Ovary (tissue), 9 donors: ENCODE data around the gene UIMC1. TPM values are rescaled to one million over a fixed set of nuclear protein-coding genes. Genes with fewer than 3 reads are reported as not detected.
A peak's percentile ranks its signal among the peaks of the same experiment; 100 is the strongest.
"Not testable (repeated sequence)": the region's sequence is repeated elsewhere in the genome, so short reads cannot be mapped to it uniquely, and the experiment has no call there.

Experiments
- DNase-seq, 5 donors: peaks; one replicate each; pipeline ENCODE4 v3.0.0-alpha.2; 2019 to 2020
- H3K27ac ChIP-seq, 2 donors: fragments of 200-600 bp; one replicate each; pipeline versions ENCODE4 v1.5.1 to v1.8.0; 2019 to 2022
- H3K27me3 ChIP-seq: fragments of 200-600 bp; one replicate; pipeline ENCODE4 v1.8.0; 2022
- H3K36me3 ChIP-seq: fragments of 200-600 bp; sonication (generic); one replicate; pipeline ENCODE4 v1.5.1; 2019
- H3K4me1 ChIP-seq: one replicate; pipeline ENCODE4 v1.8.1; 2013; ENCODE audit warnings: mild to moderate bottlenecking, moderate library complexity; ENCODE audit not compliant: insufficient read depth
- H3K4me3 ChIP-seq: fragments of 200-600 bp; sonication (generic); one replicate; pipeline ENCODE4 v1.5.1; 2017
- H3K9me3 ChIP-seq, 2 donors: fragments of 200-600 bp in 1 of 2; sonication (generic) in 1 of 2; one replicate each; pipeline versions ENCODE4 v1.5.1 to v1.8.1; 2013 to 2019; ENCODE audit warnings: mild to moderate bottlenecking in 1 of 2, moderate library complexity in 1 of 2
- CTCF ChIP-seq, 3 donors: fragments of 450-650 bp in 2 of 3; fragments of 200-600 bp in 1 of 3; IDR thresholded peaks; one replicate each; pipeline versions ENCODE4 v1.5.1 to v1.8.0; 2016 to 2022; ENCODE audit warnings: antibody characterized with exemption in 3 of 3, mild to moderate bottlenecking in 1 of 3
- EP300 ChIP-seq: sonication (generic); formaldehyde crosslinking; IDR thresholded peaks from one replicate; pipeline ENCODE4 v1.6.1; 2017; ENCODE audit warnings: antibody characterized with exemption
- POLR2A ChIP-seq: fragments of 450-650 bp; IDR thresholded peaks from one replicate; pipeline ENCODE4 v1.6.1; 2017; ENCODE audit warnings: antibody characterized with exemption, mild to moderate bottlenecking, moderate library complexity
- WGBS, 3 donors: extraction: QIAGEN DNeasy Blood & Tissue Kit in 1 of 3; methylation state at CpG; one replicate each; pipeline versions ENCODE4 v1.1.5 to v1.1.7; 2013 to 2017; 5-methylcytosine and 5-hydroxymethylcytosine counted together
- intact Hi-C, 4 donors: fragments of 100-400 bp; cut with DNase I; formaldehyde crosslinking; loops; one replicate each; pipeline versions ENCODE4 v1.11.0 to v1.15.1; 2022 to 2023
- polyA plus RNA-seq, 2 donors: library from polyadenylated mRNA; stranded (reverse); fragments of 200-250 nt in 1 of 2; fragments of 350-450 nt in 1 of 2; fragmentation: Illumina TruSeq in 1 of 2; extraction: RNeasy Lipid Tissue Mini Kit (QIAGEN cat#74804) in 1 of 2; gene quantifications; one replicate each; pipeline ENCODE4 v1.2.3, GENCODE V29; 2013 to 2014
- total RNA-seq, 7 donors: library from RNA; depleted of rRNA in 2 of 7; stranded (reverse); fragments of >200 nt in 2 of 7; fragmentation: NEBNext Ultra II Directional in 3 of 7; extraction: Animal tissue kit (Norgen Biotek cat#: 25700) in 3 of 7; gene quantifications; one replicate each; pipeline versions ENCODE4 v1.1.0 to v1.2.4, GENCODE V29; 2016 to 2023
- donor health status: DM: no; HTN: no; CAD: no; lungs with moderate emphysema.
- donor health status: DM: no; HTN: no; CAD: no.
- donor health status: Bipolar disorder and iron deficiency.
- donor health status: DM: yes; HTN: yes; CAD: no.
- donor health status: DM: no; HTN: no; CAD: no.
- donor health status: DM: yes; HTN: yes; CAD: no.

UIMC1 gene
- total and polyA plus RNA-seq, 9 donors = 34.9 to 80.2 (median 49.5) TPM

- DNase-seq = no peak
- no peak for TF ChIP-seq CTCF (IDR thresholded peaks at IDR 0.05)
- no peak for TF ChIP-seq EP300
- no peak for TF ChIP-seq POLR2A
- intact Hi-C loops = no loop called here
- Histone ChIP-seq H3K4me1 (peaks cover 1% of the 10 kb centered on the region), H3K4me3 (no peak overlapping the region), H3K36me3 (no peaks in the 10 kb centered on the region), H3K27me3 (no peaks in the 10 kb centered on the region), H3K9me3 (no peaks in the 10 kb centered on the region), H3K27ac (no peak overlapping the region)
- WGBS, 3 donors = 88 to 94% (median 91%) methylated on average over 5 of the region's 5 CpGs
These were observed 9.8 kb downstream of the UIMC1 start for GRCh38 chr5:176996780-176997179.

GRCh38 chr5:176995896-176996767, 10.4 kb downstream of the UIMC1 start:
- Histone ChIP-seq H3K4me1 (peaks cover 1% of the 10 kb centered on the region), H3K36me3 (no peaks in the 10 kb centered on the region), H3K27ac (no peak overlapping the region), H3K9me3 (no peaks in the 10 kb centered on the region), H3K27me3 (no peaks in the 10 kb centered on the region), H3K4me3 (no peak overlapping the region)
- 17 to 31% (median 28%) methylated on average over 4 of the region's 4 CpGs for WGBS, 3 donors
- intact Hi-C loops = no loop called here
- no peak for DNase-seq
- no peak for TF ChIP-seq POLR2A
- no peak for TF ChIP-seq CTCF (IDR thresholded peaks at IDR 0.05)
- TF ChIP-seq EP300 = no peak

GRCh38 chr5:176995122-176995490, 11.5 kb downstream of the UIMC1 start:
- no peak for DNase-seq
- Histone ChIP-seq H3K4me3 (no peak overlapping the region), H3K36me3 (no peaks in the 10 kb centered on the region), H3K27me3 (no peaks in the 10 kb centered on the region), H3K27ac (no peak overlapping the region), H3K9me3 (no peaks in the 10 kb centered on the region), H3K4me1 (peaks cover 1% of the 10 kb centered on the region)
- 63 to 88% (median 77%) methylated on average over 3 of the region's 3 CpGs for WGBS, 3 donors
- intact Hi-C loops = no loop called here
- no peak for TF ChIP-seq EP300
- TF ChIP-seq CTCF (IDR thresholded peaks at IDR 0.05) = no peak
- TF ChIP-seq POLR2A = no peak

GRCh38 chr5:176994460-176995121, 12.0 kb downstream of the UIMC1 start:
- WGBS, 3 donors = 26 to 46% (median 28%) methylated on average over 7 of the region's 7 CpGs
- no peaks in the 10 kb centered on the region for H3K36me3 ChIP-seq
- intact Hi-C loops = no loop called here
- no peak overlapping the region for H3K4me3 ChIP-seq
- peak in 4 of 5 donors; percentile 35 to 67 (median 37) for DNase-seq
- TF ChIP-seq POLR2A (no peak), EP300 (no peak), CTCF (IDR thresholded peaks at IDR 0.05) (no peak)
- no peaks in the 10 kb centered on the region for H3K27me3 ChIP-seq
- H3K27ac ChIP-seq = peak overlapping the region in 1 of 2 donors; percentile 24
- peaks cover 1% of the 10 kb centered on the region for H3K4me1 ChIP-seq
- no peaks in the 10 kb centered on the region for H3K9me3 ChIP-seq

- H3K4me3 ChIP-seq, H3K36me3 ChIP-seq, H3K27ac ChIP-seq, H3K27me3 ChIP-seq, intact Hi-C loops, DNase-seq, H3K4me1 ChIP-seq, H3K9me3 ChIP-seq: not testable (repeated sequence)
- WGBS, 3 donors = 88 to 92% (median 90%) methylated on average over 3 of the region's 3 CpGs
These were observed 13.5 kb downstream of the UIMC1 start for GRCh38 chr5:176993081-176993480.
